SK-N-SH (cell line): ENCODE data around the gene MRPL23. TPM values are rescaled to one million over a fixed set of nuclear protein-coding genes. Genes with fewer than 3 reads are reported as not detected.
A peak's percentile ranks its signal among the peaks of the same experiment; 100 is the strongest.

Experiments
- CTCF ChIA-PET: fragments of 300-600, 350-600 bp; formaldehyde crosslinking; extraction: SDS; loops from one replicate; lab custom pipeline; 2021; lab: Yijun Ruan, JAX
- POLR2A ChIA-PET: fragments of 350-600 bp; sonication (Branson Sonifier 250); formaldehyde crosslinking; extraction: SDS; loops from one replicate; lab custom pipeline; 2020; ENCODE audit warnings: antibody characterized with exemption, inconsistent platforms; lab: Yijun Ruan, JAX
- DNase-seq: peaks from one replicate; pipeline ENCODE4 v3.0.0; 2012
- H2AFZ ChIP-seq: fragments of 200-600 bp; sonication (generic); 2 replicates; pipeline ENCODE4 v1.8.1; 2016; ENCODE audit warnings: antibody characterized with exemption, mild to moderate bottlenecking, low read depth
- H3F3A ChIP-seq: fragments of 200-600 bp; sonication (generic); replicated peaks from 2 replicates; pipeline ENCODE3; 2016; ENCODE audit warnings: antibody characterized with exemption, mild to moderate bottlenecking; ENCODE audit not compliant: insufficient read depth
- H3K27ac ChIP-seq, 2 experiments: fragments of 200-500 bp in 1 of 2; fragments of 200-600 bp in 1 of 2; sonication (Bioruptor generic) in 1 of 2; sonication (generic), shearing (Covaris generic) in 1 of 2; 2 replicates each; pipeline versions ENCODE4 v1.5.1 to v1.6.1; 2014 to 2016; ENCODE audit warnings: low read depth in 2 of 2, inconsistent platforms in 1 of 2, low read length in 1 of 2, mild to moderate bottlenecking in 1 of 2, mixed read lengths in 1 of 2
- H3K27me3 ChIP-seq: fragments of 200-600 bp; sonication (generic), shearing (Covaris generic); 2 replicates; pipeline ENCODE4 v1.6.1; 2016; ENCODE audit warnings: mixed run types; ENCODE audit not compliant: insufficient read depth
- H3K36me3 ChIP-seq, 2 experiments: fragments of 200-500 bp in 1 of 2; fragments of 200-600 bp in 1 of 2; sonication (Bioruptor generic) in 1 of 2; sonication (generic) in 1 of 2; replicated peaks in 1 of 2; 2 replicates each; pipeline versions ENCODE3 to v1.5.1; 2014 to 2016; ENCODE audit warnings: low read length in 1 of 2, mild to moderate bottlenecking in 1 of 2; ENCODE audit not compliant: insufficient read depth in 2 of 2, control insufficient read depth in 1 of 2
- H3K4me1 ChIP-seq, 2 experiments: fragments of 200-500 bp in 1 of 2; fragments of 200-600 bp in 1 of 2; sonication (Bioruptor generic) in 1 of 2; sonication (generic), shearing (Covaris generic) in 1 of 2; 2 replicates each; pipeline versions ENCODE4 v1.5.1 to v1.6.1; 2014 to 2016; ENCODE audit warnings: low read depth in 1 of 2, low read length in 1 of 2, mixed run types in 1 of 2; ENCODE audit not compliant: insufficient read depth in 2 of 2, control insufficient read depth in 1 of 2
- H3K4me2 ChIP-seq: fragments of 200-600 bp; sonication (generic), shearing (Covaris generic); 2 replicates; pipeline ENCODE4 v1.6.1; 2017; ENCODE audit warnings: mixed run types
- H3K4me3 ChIP-seq, 2 experiments: fragments of 200-500 bp in 1 of 2; fragments of 200-600 bp in 1 of 2; sonication (Bioruptor generic) in 1 of 2; sonication (generic), shearing (Covaris generic) in 1 of 2; 2 replicates each; pipeline versions ENCODE4 v1.5.1 to v1.8.1; 2014 to 2016; ENCODE audit warnings: low read depth in 2 of 2, inconsistent platforms in 1 of 2, low read length in 1 of 2, mild to moderate bottlenecking in 1 of 2, mixed read lengths in 1 of 2, moderate library complexity in 1 of 2
- H3K79me2 ChIP-seq: fragments of 200-600 bp; sonication (generic); 2 replicates; pipeline ENCODE4 v1.8.1; 2017; ENCODE audit warnings: mild to moderate bottlenecking; ENCODE audit not compliant: insufficient read depth
- H3K9ac ChIP-seq: fragments of 200-600 bp; sonication (generic); 2 replicates; pipeline ENCODE4 v1.6.1; 2017; ENCODE audit warnings: mixed run types
- H3K9me2 ChIP-seq: fragments of 200-600 bp; sonication (generic); 2 replicates; pipeline ENCODE4 v1.6.1; 2017; ENCODE audit warnings: mixed run types
- H3K9me3 ChIP-seq: fragments of 200-600 bp; sonication (generic); 2 replicates; pipeline ENCODE4 v1.6.1; 2017; ENCODE audit warnings: mixed run types, mild to moderate bottlenecking, moderate library complexity
- H4K20me1 ChIP-seq: fragments of 200-600 bp; sonication (generic); 2 replicates; pipeline ENCODE4 v1.6.1; 2017; ENCODE audit warnings: mild to moderate bottlenecking, mixed run types; ENCODE audit not compliant: insufficient read depth
- CHD2 ChIP-seq: fragments of 150-350 bp; IDR thresholded peaks from 2 replicates; pipeline ENCODE4 v1.6.1; 2018; ENCODE audit warnings: low read length; ENCODE audit not compliant: partially characterized antibody
- CTCF ChIP-seq: fragments of 200-600 bp; sonication (generic); IDR thresholded peaks from 2 replicates; pipeline ENCODE4 v1.6.1; 2017; ENCODE audit warnings: antibody characterized with exemption, mild to moderate bottlenecking, moderate library complexity
- ELF1 ChIP-seq: IDR thresholded peaks from 2 replicates; pipeline ENCODE4 v1.4.0; 2012
- EP300 ChIP-seq, 2 experiments: IDR thresholded peaks; 2 replicates each; pipeline versions ENCODE4 v1.4.0 to v1.6.1; 2012; ENCODE audit warnings: borderline replicate concordance in 1 of 2, low read depth in 1 of 2, low read length in 1 of 2
- FOXM1 ChIP-seq: IDR thresholded peaks from 2 replicates; pipeline ENCODE4 v1.4.0; 2012; ENCODE audit warnings: low read depth, mild to moderate bottlenecking
- GATA2 ChIP-seq: sonication (generic); formaldehyde crosslinking; IDR thresholded peaks from 2 replicates; pipeline ENCODE4 v1.5.0; 2020; ENCODE audit warnings: mild to moderate bottlenecking, missing genetic modification reagents
- JUND ChIP-seq: IDR thresholded peaks from 2 replicates; pipeline ENCODE4 v1.4.0; 2012
- MEF2A ChIP-seq: IDR thresholded peaks from 2 replicates; pipeline ENCODE4 v1.4.0; 2012; ENCODE audit warnings: low read depth, borderline replicate concordance
- MXI1 ChIP-seq: IDR thresholded peaks from 2 replicates; pipeline ENCODE4 v1.6.1; 2012; ENCODE audit warnings: mild to moderate bottlenecking, low read depth, low read length, improper control_type of control experiment
- PBX3 ChIP-seq: IDR thresholded peaks from 2 replicates; pipeline ENCODE4; 2012
- POLR2AphosphoS5 ChIP-seq: IDR thresholded peaks from 2 replicates; pipeline ENCODE4 v1.6.1; 2012; ENCODE audit warnings: low read depth, low read length
- RAD21 ChIP-seq: IDR thresholded peaks from 2 replicates; pipeline ENCODE4 v1.6.1; 2012; ENCODE audit warnings: mild to moderate bottlenecking, low read length
- REST ChIP-seq: IDR thresholded peaks from 2 replicates; pipeline ENCODE4 v1.6.1; 2012; ENCODE audit warnings: mild to moderate bottlenecking, low read depth, low read length, moderate library complexity
- RXRA ChIP-seq: IDR thresholded peaks from 2 replicates; pipeline ENCODE4 v1.4.0; 2012; ENCODE audit warnings: low read depth, mild to moderate bottlenecking, borderline replicate concordance
- SIN3A ChIP-seq: IDR thresholded peaks from 2 replicates; pipeline ENCODE4 v1.6.1; 2012; ENCODE audit warnings: low read depth, mild to moderate bottlenecking, low read length, moderate library complexity, borderline replicate concordance
- SMC3 ChIP-seq: IDR thresholded peaks from 2 replicates; pipeline ENCODE4 v1.6.1; 2012; ENCODE audit warnings: low read depth, low read length, improper control_type of control experiment
- TCF12 ChIP-seq: IDR thresholded peaks from 2 replicates; pipeline ENCODE4 v1.4.0; 2012
- USF1 ChIP-seq: IDR thresholded peaks from 2 replicates; pipeline ENCODE4 v1.4.0; 2012; ENCODE audit warnings: low read depth, borderline replicate concordance
- YY1 ChIP-seq: IDR thresholded peaks from 2 replicates; pipeline ENCODE4 v1.4.0; 2012; ENCODE audit warnings: low read depth, mild to moderate bottlenecking
- ZBTB33 ChIP-seq: IDR thresholded peaks from 2 replicates; pipeline ENCODE4 v1.4.0; 2012; ENCODE audit warnings: low read depth, borderline replicate concordance
- WGBS: methylation state at CpG from one replicate; pipeline ENCODE4 v1.1.6; 2017; ENCODE audit warnings: low lambda C conversion rate; 5-methylcytosine and 5-hydroxymethylcytosine counted together
- polyA plus RNA-seq, 3 experiments: library from polyadenylated mRNA; depleted of rRNA; stranded (reverse); fragments of >200 nt; gene quantifications; 2 replicates each; pipeline ENCODE4 v1.2.3, GENCODE V29; 2012

MRPL23 gene
- polyA plus RNA-seq, 1 of the 3 experiments (the other 2 are of a cell fraction): 264 TPM

- no peaks in the 10 kb centered on the region for H3K79me2 ChIP-seq
- H3K9me3 ChIP-seq: no peaks in the 10 kb centered on the region
- H3K4me2 ChIP-seq: no peak overlapping the region
- H3K9me2 ChIP-seq: no peaks in the 10 kb centered on the region
- no peaks in the 10 kb centered on the region for H3K36me3 ChIP-seq
- no peaks in the 10 kb centered on the region for H3K27me3 ChIP-seq
- H3K4me1 ChIP-seq: no peaks in the 10 kb centered on the region; a peak in 1 of 4 replicates
- H2AFZ ChIP-seq: no peak overlapping the region
- no peak overlapping the region for H3K9ac ChIP-seq
- DNase-seq: no peak
- H3K27ac ChIP-seq: peak overlapping the region in 1 of 2 experiments; percentile 47; a peak in 1 of 4 replicates
- WGBS: 73% methylated on average over 10 of the region's 24 CpGs
- TF ChIP-seq REST (no peak), CHD2 (no peak), SMC3 (no peak), ELF1 (no peak), PBX3 (no peak), RXRA (no peak), MEF2A (no peak), ZBTB33 (no peak), GATA2 (CRISPR knock-in tag) (no peak), USF1 (no peak), POLR2AphosphoS5 (no peak), CTCF (no peak), JUND (no peak), RAD21 (no peak), MXI1 (no peak), TCF12 (no peak), EP300 (IDR thresholded peaks at IDR 0.05; ENCODE audit: borderline replicate concordance in 1 of 2, low read depth in 1 of 2, low read length in 1 of 2) (no peak), YY1 (no peak), SIN3A (no peak), FOXM1 (no peak)
- TF ChIP-seq, all 33 proteins: peak for 0
- Histone ChIP-seq H3K4me3 (no peak overlapping the region), H4K20me1 (no peaks in the 10 kb centered on the region), H3F3A (no peaks in the 10 kb centered on the region)
- ChIA-PET POLR2A (interaction anchor here (1.3 to 2.5 kb wide), 4 partner anchors 9 to 33 kb away, joined by 3 to 9 read pairs (median 8); partner anchors contain the start of gene H19), CTCF (interaction anchor here (1.0 to 2.0 kb wide), 8 partner anchors 9 to 162 kb away, joined by 3 to 6 read pairs (median 4); partner anchors contain the start of gene H19)
Measured at GRCh38 chr11:1988667-1989317, 41.7 kb downstream of the MRPL23 start.
